Right lobe of liver (tissue), 6 donors: Measurements from ENCODE around the gene FAM171A1. TPM values are rescaled to one million over a fixed set of nuclear protein-coding genes. Genes with fewer than 3 reads are reported as not detected.

ENCODE experiments used
- ATAC-seq, 4 donors: fragments of 200-7000 bp; cut with Tn5 transposase; one replicate each; pipeline ENCODE4 v1.9.1; 2020; ENCODE audit warnings: mild to moderate bottlenecking in 4 of 4, moderate library complexity in 4 of 4
- DNase-seq, 3 donors: peaks; one replicate each; pipeline ENCODE4 v3.0.0-alpha.2; 2020
- H3K27ac ChIP-seq, 3 donors: fragments of 200-600 bp; one replicate each; pipeline ENCODE4 v1.8.0; 2022
- H3K27me3 ChIP-seq, 2 donors: fragments of 200-600 bp; one replicate each; pipeline ENCODE4 v1.8.0; 2022
- H3K36me3 ChIP-seq, 4 donors: fragments of 200-600 bp; sonication (generic) in 1 of 4; one replicate each; pipeline versions ENCODE4 v1.5.1 to v1.8.0; 2017 to 2022; ENCODE audit warnings: control low read depth in 1 of 4
- H3K4me1 ChIP-seq, 4 donors: fragments of 200-600 bp; sonication (generic) in 1 of 4; one replicate each; pipeline versions ENCODE4 v1.5.1 to v1.8.0; 2017 to 2022; ENCODE audit warnings: control low read depth in 1 of 4
- H3K4me3 ChIP-seq, 3 donors: fragments of 200-600 bp; one replicate each; pipeline ENCODE4 v1.8.0; 2022
- H3K9me3 ChIP-seq, 4 donors: fragments of 200-600 bp; sonication (generic) in 1 of 4; one replicate each; pipeline versions ENCODE4 v1.5.1 to v1.8.0; 2017 to 2022; ENCODE audit warnings: control low read depth in 1 of 4
- CTCF ChIP-seq, 4 donors: fragments of 200-600 bp in 3 of 4; fragments of 450-650 bp in 1 of 4; IDR thresholded peaks; one replicate each; pipeline versions ENCODE4 v1.5.1 to v1.8.0; 2016 to 2022; ENCODE audit warnings: antibody characterized with exemption in 4 of 4, mild to moderate bottlenecking in 2 of 4
- POLR2A ChIP-seq: fragments of 450-650 bp; IDR thresholded peaks from one replicate; pipeline ENCODE4 v1.6.1; 2017; ENCODE audit warnings: antibody characterized with exemption, mild to moderate bottlenecking
- WGBS: methylation state at CpG from one replicate; pipeline ENCODE4 v1.1.6; 2018; ENCODE audit warnings: low coverage, low lambda C conversion rate; ENCODE audit not compliant: insufficient coverage; ENCODE audit errors: missing lambda C conversion rate; 5-methylcytosine and 5-hydroxymethylcytosine counted together
- intact Hi-C, 2 donors: fragments of 100-400 bp; cut with DNase I; formaldehyde crosslinking; loops; one replicate each; pipeline versions ENCODE4 v1.11.2 to v1.14.1; 2022
- total RNA-seq, 6 experiments: library from RNA; depleted of rRNA in 2 of 6; stranded (reverse); fragments of >200 nt in 2 of 6; fragmentation: NEBNext Ultra II Directional in 3 of 6; extraction: Animal tissue kit (Norgen Biotek cat#: 25700) in 3 of 6; gene quantifications; one replicate each; pipeline versions ENCODE4 v1.1.0 to v1.2.4, GENCODE V29; 2016 to 2023
- donor health status: DM: no; HTN: yes; CAD: no.
- donor health status: DM: no; HTN: no; CAD: no.
- donor health status: DM: no; HTN: no; CAD: no.
- donor health status: DM: no; HTN: yes; CAD: no.
- donor health status: DM: no; HTN: yes; CAD: no.

The FAM171A1 gene
- total RNA-seq, 6 experiments from 2014 or later: 6.1 to 12.1 (median 10.3) TPM

DNA sequence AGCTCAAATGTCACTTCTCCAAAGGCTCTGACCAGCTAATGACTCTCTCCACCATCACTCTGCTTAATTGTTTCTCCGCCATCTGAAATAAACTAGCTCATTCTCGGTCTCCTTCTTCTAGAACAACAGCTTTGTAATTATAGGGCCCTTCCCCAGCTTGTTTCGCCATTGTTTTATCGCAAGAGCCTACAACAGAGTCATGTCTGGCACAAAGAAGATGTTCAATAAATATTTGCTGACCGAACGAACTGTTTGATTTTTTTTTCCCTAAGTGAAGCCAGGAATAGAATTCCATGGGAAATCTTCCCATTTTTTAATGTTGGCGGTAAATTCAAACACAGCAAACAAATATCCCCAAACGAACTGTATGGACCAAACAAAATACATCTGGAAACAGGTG lies 138.8 kb downstream of the FAM171A1 start:
- DNase-seq (no peak), ATAC-seq (peak; percentile 44 to 83 (median 58))
- Histone ChIP-seq H3K4me1 (peaks cover 0 to 7% (median 0%) of the 10 kb centered on the region in 4 donors), H3K4me3 (no peak overlapping the region), H3K27ac (no peak overlapping the region), H3K36me3 (no peaks in the 10 kb centered on the region), H3K27me3 (no peaks in the 10 kb centered on the region), H3K9me3 (no peaks in the 10 kb centered on the region)
- TF ChIP-seq CTCF (IDR thresholded peaks at IDR 0.05) (no peak), POLR2A (no peak)
- intact Hi-C loops: no loop called here
- 31% methylated on average over 8 of the region's 8 CpGs for WGBS

DNA sequence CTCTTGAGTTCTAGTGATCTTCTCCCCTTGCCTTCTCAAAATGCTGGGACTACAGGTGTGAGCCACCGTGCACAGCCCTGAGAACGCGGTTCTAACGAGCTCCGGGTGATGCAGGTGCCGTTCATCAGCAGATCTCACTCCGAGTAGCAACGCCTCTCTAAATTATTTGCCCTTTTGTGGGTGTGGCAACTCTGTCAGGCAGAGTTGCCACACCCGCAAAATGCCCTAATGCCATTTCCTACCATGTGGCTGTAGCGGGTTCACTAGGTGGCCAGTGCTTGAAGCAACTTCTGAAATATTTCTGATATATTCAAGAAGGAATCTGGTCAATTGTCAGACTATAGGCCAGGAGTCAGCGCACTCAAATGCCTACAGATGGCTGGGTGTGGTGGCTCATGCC lies 139.7 kb downstream of the FAM171A1 start:
- TF ChIP-seq CTCF (IDR thresholded peaks at IDR 0.05): no peak
- TF ChIP-seq POLR2A: no peak
- H3K4me1 ChIP-seq: peaks cover 0 to 7% (median 0%) of the 10 kb centered on the region in 4 donors
- H3K27ac ChIP-seq: no peak overlapping the region
- ATAC-seq: no peak
- H3K4me3 ChIP-seq: no peak overlapping the region
- H3K36me3 ChIP-seq: no peaks in the 10 kb centered on the region
- 83% methylated on average over 2 of the region's 11 CpGs for WGBS
- DNase-seq: no peak
- no peaks in the 10 kb centered on the region for H3K27me3 ChIP-seq
- no peaks in the 10 kb centered on the region for H3K9me3 ChIP-seq
- intact Hi-C loops: no loop called here

DNA sequence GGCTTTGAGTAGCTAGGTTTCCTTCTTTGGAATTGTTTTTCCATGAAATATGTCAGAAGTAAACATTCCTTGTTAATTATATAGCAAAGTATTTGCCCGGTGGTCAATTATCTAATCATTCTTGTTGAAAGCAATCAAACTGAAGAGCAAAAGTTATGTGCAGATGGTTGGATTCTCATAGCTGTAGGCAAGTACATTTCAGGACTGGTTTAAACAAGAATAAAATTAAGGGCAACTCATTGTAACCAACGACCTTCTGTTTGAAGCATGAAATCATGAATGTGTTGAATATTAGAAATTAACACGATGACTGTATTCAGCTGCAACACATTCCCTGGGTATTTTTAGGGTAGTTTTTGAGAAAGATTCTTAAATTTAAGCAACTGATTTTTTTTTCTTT lies 140.8 kb downstream of the FAM171A1 start:
- no peak for ATAC-seq
- DNase-seq: no peak
- H3K36me3 ChIP-seq: no peaks in the 10 kb centered on the region
- WGBS: 69% methylated on average over 3 of the region's 3 CpGs
- intact Hi-C loops: no loop called here
- no peaks in the 10 kb centered on the region for H3K9me3 ChIP-seq
- TF ChIP-seq POLR2A (no peak), CTCF (IDR thresholded peaks at IDR 0.05) (no peak)
- peaks cover 0 to 7% (median 0%) of the 10 kb centered on the region in 4 donors for H3K4me1 ChIP-seq
- H3K27ac ChIP-seq: no peak overlapping the region
- no peak overlapping the region for H3K4me3 ChIP-seq
- no peaks in the 10 kb centered on the region for H3K27me3 ChIP-seq

GRCh38 chr10:15229268-15229667 lies 141.8 kb downstream of the FAM171A1 start:
- TF ChIP-seq CTCF (IDR thresholded peaks at IDR 0.05) (no peak), POLR2A (no peak)
- intact Hi-C loops: no loop called here
- H3K36me3 ChIP-seq: no peaks in the 10 kb centered on the region
- no peaks in the 10 kb centered on the region for H3K27me3 ChIP-seq
- H3K27ac ChIP-seq: no peak overlapping the region
- H3K9me3 ChIP-seq: no peaks in the 10 kb centered on the region
- H3K4me3 ChIP-seq: no peak overlapping the region
- DNase-seq: no peak
- no peak for ATAC-seq
- 82% methylated on average over 4 of the region's 4 CpGs for WGBS
- H3K4me1 ChIP-seq: peaks cover 0 to 7% (median 0%) of the 10 kb centered on the region in 4 donors

DNA sequence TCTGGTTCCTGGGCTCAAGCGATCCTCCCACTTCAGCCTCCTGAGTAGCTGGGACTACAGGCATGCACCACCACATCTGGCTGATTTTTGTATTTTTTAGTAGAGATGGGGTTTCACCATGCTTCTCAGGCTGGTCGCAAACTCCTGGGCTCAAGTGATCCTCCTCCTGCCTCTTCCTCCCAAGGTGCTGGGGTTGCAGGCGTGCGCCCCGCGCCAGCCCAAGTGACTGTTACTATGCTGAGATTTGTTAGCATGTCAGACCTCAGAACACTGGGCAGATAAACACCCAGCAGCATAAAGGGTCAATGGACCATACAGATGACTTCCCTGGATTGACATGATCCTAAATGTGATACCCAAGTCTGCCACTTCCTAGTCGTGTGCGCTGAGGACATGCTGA lies 142.7 kb downstream of the FAM171A1 start:
- no peak overlapping the region for H3K4me3 ChIP-seq
- no peaks in the 10 kb centered on the region for H3K36me3 ChIP-seq
- WGBS: 100% methylated on average over 2 of the region's 8 CpGs
- no peaks in the 10 kb centered on the region for H3K9me3 ChIP-seq
- DNase-seq (no peak), ATAC-seq (no peak)
- H3K27me3 ChIP-seq: no peaks in the 10 kb centered on the region
- intact Hi-C loops: no loop called here
- peaks cover 0 to 7% (median 0%) of the 10 kb centered on the region in 4 donors for H3K4me1 ChIP-seq
- no peak for TF ChIP-seq CTCF (IDR thresholded peaks at IDR 0.05)
- TF ChIP-seq POLR2A: no peak
- H3K27ac ChIP-seq: no peak overlapping the region
